Activated CD4-positive, alpha-beta T cell treated with anti-CD3 and anti-CD28 coated beads for 4 hours (primary cell): ENCODE data around the gene AK5.
A peak's percentile ranks its signal among the peaks of the same experiment; 100 is the strongest.
"Not testable (repeated sequence)": the region's sequence is repeated elsewhere in the genome, so short reads cannot be mapped to it uniquely, and the experiment has no call there.

Source experiments
- DNase-seq, 2 donors: peaks; one replicate each; pipeline ENCODE4 v3.0.0-alpha.2; 2020

The AK5 gene

DNA sequence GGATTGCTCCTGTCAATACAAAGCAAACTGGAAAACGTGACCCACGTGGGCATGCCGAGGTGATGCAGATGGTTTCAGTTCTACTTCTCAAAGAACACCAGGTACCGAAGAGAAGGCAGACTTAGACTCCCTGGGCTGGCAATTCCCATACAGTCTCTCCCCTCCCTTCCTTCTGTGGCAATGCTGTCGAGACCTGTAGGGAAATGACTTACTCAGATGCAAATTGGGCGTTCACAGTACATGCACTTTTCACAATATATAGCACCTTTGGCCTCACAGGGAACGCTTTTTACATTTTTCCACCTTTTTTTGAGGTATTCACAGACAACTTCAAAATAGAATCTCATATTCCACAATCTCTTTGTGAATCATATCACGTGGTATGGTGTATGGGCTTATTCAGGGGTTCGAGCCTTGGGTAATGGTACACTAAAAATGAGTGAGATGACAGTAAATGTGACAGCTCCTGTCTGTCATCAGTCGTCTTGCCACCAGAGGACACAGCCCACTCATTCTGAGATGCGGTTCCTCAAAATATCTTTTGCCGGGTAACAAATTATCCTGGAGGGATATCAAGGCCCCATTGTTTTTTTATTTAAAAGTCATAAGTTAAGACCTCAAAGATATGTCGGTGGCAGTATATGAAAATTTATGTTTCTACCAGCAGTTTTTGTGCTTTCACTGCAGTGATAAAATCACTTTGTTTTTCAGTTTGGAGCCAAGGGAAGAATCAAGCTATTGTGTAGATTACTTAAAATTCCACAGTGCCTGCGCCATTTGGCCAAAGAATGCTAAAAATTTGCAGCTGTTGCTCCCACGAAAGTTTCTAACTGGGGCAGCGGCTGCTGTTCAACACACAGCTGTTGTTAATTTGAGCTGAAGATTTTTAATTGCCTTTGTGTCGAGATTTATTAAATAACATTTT, 232.3 kb downstream of the AK5 start:
- no peak for DNase-seq

DNA sequence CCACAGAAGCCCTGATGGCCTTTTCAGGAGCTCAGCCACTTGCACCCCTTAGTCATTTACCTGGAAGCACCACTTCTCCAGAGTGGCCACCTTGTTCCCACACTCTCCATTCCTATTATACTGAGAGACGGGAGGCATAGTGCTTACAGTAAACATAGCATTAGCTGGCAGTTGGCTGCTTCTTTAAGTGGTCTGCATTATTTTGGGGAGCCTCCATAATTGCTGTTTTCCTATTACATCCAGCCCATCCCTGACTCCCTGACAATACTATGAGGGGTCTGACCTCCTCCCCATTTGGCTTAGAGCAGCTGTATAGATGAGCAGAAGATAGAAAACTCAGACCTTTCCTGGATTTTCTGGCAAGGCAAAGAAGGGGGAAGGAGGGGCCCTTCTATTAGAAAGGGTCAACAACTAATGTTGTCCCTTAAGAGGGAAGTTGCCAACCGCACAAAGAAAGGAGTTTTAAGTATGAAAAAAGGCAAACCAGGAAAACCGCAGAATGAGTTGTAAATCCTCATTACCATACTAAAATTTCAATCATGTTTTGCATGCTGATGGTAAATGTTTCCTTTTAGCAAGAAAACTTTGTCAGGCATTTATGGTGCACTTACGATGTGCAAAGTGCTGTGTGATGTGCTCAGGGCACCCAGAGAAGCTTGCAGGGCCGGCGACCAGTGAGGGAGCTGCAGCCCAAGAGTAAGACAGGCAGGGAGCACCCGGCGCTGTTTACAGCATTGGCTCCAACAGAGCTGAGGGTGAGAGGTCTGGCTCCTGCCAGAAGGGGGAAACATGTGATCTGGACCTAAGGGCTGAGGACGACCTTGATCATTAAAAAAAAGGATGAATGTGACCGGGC, 233.3 kb downstream of the AK5 start:
- DNase-seq: no peak

GRCh38 chr1:77516106-77516505, 234.3 kb downstream of the AK5 start:
- no peak for DNase-seq

- DNase-seq: no peak
Measured at GRCh38 chr1:77524038-77524437, 242.2 kb downstream of the AK5 start.

GRCh38 chr1:77531149-77531548, 249.3 kb downstream of the AK5 start:
- DNase-seq: not testable (repeated sequence)

DNA sequence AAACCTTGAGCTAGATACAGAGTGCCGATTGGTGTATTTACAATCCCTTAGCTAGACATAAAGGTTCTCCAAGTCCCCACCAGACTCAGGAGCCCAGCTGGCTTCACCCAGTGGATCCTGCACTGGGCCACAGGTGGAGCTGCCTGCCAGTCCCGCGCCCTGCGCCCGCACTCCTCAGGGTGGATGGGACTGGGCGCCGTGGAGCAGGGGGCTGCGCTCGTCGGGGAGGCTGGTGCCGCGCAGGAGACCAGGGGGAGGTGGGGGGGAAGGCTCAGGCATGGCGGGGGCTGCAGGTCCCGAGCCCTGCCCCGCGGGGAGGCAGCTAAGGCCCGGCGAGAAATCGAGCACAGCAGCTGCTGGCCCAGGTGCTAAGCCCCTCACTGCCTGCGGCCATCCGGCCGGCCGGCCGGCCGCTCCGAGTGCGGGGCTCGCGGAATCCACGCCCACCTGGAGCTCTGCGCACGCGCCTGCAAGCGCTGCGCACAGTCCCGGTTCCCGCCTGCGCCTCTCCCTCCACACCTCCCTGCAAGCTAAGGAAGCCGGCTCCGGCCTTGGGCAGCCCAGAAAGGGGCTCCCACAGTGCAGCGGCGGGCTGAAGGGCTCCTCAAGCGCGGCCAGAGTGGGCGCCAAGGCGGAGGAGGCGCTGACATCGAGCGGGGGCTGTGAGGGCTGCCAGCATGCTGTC, 249.9 kb downstream of the AK5 start:
- not testable (repeated sequence) for DNase-seq

DNA sequence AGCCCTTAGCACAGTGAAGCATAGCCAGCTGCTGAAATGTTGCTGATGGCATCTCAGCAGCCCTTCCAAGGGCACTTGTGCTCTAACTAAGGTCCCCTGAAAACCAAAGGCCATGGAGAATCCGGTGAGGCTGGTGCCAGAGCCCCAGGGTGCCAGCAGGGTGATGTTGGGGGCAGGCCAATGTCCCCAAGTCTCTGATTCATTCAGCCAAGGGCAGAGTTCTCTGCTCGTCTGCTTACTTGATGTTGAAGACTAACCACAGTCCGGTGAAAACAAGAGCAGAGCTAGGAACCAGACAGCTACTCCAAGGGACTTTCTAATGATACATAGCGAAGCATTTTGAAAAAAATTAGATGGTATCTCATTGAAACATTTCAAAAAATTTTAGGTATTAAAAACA, 250.8 kb downstream of the AK5 start:
- no peak for DNase-seq

DNA sequence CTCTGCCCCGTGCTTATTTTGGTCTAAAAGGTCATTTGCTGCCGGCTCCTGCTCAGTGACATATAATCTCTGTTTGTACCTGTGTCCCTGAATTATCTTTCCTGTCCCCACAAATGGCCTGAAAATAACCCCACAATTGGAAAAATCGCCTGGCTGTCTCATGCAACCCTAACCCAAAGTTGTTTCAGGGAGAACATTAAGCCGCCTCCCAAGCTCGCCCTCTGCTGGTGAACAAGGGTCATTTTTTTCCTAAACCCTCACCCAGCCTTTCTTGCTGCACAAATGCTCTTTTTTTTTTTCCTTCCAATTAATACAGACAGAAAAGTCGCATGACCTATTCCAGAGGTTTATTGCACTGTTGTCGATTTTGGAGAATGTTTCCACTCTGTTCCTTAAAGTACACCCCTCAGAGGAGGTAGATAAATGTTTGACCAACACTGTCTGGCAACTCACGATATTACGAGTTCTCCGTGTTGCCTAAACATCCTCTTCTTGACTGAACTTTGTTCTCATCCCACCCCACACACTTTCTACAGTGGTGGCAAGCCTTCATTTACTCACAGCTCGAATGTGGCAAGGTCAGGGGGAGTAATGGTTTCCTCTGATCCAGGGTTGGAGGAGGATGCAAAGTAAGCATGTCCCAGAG, 252.0 kb downstream of the AK5 start:
- DNase-seq: peak; percentile 56 to 64

GRCh38 chr1:77534456-77534855, 252.6 kb downstream of the AK5 start:
- no peak for DNase-seq

DNA sequence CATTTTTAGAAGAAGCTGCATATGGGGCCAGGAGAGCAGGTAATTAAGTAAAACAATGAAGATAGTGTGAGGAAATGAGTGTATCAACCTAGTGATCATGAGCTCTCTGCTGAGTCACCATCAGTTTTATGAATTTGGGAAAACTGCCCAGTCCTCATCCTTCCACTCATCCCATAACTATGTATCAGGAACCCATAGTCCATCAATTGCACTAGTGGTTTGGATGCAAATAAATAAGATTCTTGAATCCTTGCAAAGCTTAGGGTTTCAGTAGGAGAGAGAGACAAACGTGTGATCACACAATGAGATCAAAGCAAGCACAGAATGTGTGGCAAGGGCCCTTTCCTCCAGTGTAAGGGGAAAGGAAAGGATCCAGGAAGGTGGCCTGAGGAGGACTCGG, 255.0 kb downstream of the AK5 start:
- no peak for DNase-seq

DNA sequence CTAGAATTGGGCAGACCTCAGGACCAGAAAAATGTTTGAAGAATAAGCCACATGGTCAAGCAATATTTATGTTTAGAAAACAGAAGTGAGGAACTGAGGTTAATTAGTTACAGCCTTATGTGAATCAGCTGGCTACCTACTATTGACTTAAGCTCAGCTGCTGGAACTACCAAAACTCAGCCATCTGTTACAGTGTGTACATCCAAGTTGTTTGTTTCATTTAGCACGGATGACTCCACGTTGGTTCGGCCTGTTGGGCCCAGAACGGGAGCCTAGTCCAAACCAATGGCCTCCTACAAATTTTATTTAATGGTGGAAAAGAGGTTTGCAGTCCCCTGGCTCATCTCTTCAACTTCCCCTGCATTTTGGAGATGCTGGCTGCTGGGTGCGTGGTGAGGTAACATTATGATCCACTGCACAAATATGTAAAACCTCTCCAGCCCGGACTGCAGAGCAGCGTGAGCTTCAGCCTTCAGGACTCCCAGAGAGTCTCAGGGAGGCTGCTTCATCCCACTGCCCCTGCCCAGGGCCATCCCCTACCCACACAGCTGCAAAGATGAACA, 257.2 kb downstream of the AK5 start:
- no peak for DNase-seq

DNA sequence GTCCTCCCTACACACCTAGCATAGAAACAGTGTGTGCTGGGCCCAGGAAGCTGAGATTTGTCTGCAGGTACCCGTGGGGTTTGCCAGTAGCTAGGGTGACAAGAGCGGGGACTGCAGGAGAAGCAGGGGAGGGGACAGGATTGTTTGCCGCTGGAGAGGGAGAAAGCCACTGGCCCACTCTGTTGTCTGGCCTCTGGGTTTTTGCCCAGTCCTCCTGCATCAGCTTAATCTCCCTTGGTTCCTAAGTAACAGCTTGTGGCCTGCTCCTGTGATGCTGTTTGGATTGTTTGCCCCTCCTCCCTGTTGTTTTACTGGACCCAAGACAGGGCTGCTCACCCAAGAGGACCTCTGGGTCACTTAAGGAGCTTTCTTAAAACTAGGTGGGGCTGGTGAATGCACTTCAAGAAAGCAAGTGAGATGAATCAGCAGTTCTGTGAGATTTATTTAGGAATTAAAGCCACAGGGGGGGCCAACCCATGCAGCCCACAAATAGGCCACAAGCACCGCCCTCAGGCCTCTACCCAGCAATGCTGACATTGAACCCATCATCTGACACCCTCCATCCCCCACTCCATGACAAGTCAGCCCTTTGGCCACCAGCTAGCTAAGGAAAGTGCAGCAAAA, 257.8 kb downstream of the AK5 start:
- no peak for DNase-seq

DNA sequence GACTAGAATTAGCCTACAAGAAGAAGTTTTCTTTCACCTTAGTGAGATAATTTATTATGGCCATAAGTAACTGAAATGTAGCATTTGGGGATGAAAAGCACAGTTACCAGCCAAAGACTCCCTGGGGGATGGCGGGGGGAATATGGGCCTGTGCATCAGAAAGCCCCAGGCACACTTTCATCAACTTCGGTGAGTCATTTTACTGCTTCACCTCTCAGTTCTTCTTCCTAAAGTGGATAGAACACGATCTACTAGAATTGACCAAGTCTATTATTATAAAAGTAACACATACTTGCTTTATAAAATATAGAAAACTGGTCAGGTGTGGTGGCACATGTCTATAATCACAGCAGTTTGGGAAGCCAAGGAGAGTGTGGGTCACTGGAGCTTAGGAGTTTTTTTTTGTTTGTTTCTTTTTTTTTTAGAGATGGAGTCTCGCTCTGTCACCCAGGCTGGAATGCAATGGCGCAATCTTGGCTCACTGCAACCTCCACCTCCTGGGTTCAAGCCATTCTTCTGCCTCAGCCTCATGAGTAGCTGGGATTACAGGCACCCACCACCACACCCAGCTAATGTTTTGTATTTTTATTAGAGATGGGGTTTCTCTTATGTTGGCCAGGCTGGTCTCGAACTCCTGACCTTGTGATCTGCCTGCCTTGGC, 258.8 kb downstream of the AK5 start:
- no peak for DNase-seq

DNA sequence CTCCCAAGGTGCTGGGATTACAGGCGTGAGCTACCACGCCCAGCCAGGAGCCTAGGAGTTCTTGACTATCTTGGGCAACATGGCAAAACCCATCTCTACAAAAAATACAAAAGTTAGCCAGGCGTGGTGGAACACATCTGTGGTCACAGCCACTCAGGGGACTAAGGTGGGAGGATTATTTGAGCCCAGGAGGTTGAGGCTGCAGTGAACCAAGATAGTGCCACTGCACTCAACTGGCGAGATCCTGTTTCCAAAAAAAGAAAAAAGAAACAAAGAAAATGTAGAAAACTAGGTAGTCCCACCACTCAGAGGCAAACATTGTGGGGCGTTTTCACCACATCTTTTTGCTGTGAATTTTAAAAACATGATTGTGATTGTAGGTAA, 259.3 kb downstream of the AK5 start:
- no peak for DNase-seq

GRCh38 chr1:77542813-77543420, 261.1 kb downstream of the AK5 start:
- no peak for DNase-seq

DNA sequence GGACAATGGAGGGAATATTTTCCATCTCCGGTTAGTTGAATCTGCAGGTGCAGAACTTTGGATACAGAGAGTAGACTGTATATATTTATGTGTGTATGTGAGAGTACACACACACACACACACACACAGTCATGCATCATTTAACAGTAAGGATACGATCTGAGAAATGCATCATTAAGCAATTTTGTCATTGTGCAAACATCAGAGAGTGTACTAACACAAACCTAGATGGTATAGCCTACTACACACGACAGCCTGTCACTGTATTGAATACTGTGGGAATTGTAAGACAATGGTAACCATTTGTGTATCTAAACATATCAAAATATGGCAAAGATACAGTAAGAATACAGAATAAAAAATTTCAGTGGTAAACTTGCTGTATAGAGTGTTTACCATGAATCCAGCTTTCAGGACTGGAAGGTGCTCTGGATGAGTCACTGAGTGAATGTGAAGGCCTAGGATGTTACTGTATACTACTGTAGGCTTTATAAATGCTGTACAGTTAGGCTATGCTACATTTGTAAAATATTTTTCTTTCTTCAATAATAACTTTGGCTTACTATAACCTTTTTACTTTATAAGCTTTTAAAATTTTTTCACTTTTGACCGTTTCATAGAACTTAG, 262.1 kb downstream of the AK5 start:
- no peak for DNase-seq

GRCh38 chr1:77544845-77545244, 263.0 kb downstream of the AK5 start:
- DNase-seq: no peak

GRCh38 chr1:77545970-77546369, 264.2 kb downstream of the AK5 start:
- no peak for DNase-seq

GRCh38 chr1:77546890-77547289, 265.1 kb downstream of the AK5 start:
- DNase-seq: no peak

- no peak for DNase-seq
Measured at GRCh38 chr1:77548285-77548684, 266.5 kb downstream of the AK5 start.

- DNase-seq: no peak
Measured at GRCh38 chr1:77550135-77550534, 268.3 kb downstream of the AK5 start.
